Heart left ventricle (tissue), 16 donors: ENCODE measurements around the gene CEPT1. TPM values are rescaled to one million over a fixed set of nuclear protein-coding genes. Genes with fewer than 3 reads are reported as not detected.

Experiments
- ATAC-seq, 4 donors: fragments of 200-7000 bp; cut with Tn5 transposase; one replicate each; pipeline ENCODE4 v1.9.1; 2020 to 2022; ENCODE audit warnings: moderate library complexity in 4 of 4, mild to moderate bottlenecking in 3 of 4, moderate number of reproducible peaks in 1 of 4
- DNase-seq, 5 donors: peaks; one replicate each; pipeline ENCODE4 v3.0.0-alpha.2; 2020
- H3K27ac ChIP-seq, 12 donors: fragments of 200-600 bp; sonication (generic) in 4 of 12; one replicate each; pipeline versions ENCODE4 v1.5.0 to v1.8.0; 2016 to 2022; ENCODE audit warnings: mild to moderate bottlenecking in 2 of 12
- H3K27me3 ChIP-seq, 9 donors: fragments of 200-600 bp; sonication (generic) in 2 of 9; one replicate each; pipeline versions ENCODE4 v1.5.1 to v1.8.0; 2016 to 2022; ENCODE audit warnings: mild to moderate bottlenecking in 3 of 9
- H3K36me3 ChIP-seq, 9 donors: fragments of 200-600 bp; sonication (generic) in 2 of 9; one replicate each; pipeline versions ENCODE4 v1.5.0 to v1.8.0; 2018 to 2022; ENCODE audit warnings: mild to moderate bottlenecking in 2 of 9
- H3K4me1 ChIP-seq, 12 donors: fragments of 200-600 bp; sonication (generic) in 4 of 12; one replicate each; pipeline versions ENCODE4 v1.5.0 to v1.8.0; 2016 to 2022; ENCODE audit warnings: mild to moderate bottlenecking in 3 of 12
- H3K4me3 ChIP-seq, 12 donors: fragments of 200-600 bp; sonication (generic) in 4 of 12; one replicate each; pipeline versions ENCODE4 v1.5.0 to v1.8.0; 2017 to 2022; ENCODE audit warnings: mild to moderate bottlenecking in 9 of 12, moderate library complexity in 4 of 12
- H3K9me3 ChIP-seq, 12 donors: fragments of 200-600 bp; sonication (generic) in 4 of 12; one replicate each; pipeline versions ENCODE4 v1.5.0 to v1.8.0; 2016 to 2022; ENCODE audit warnings: mild to moderate bottlenecking in 1 of 12
- POLR2A ChIP-seq, 2 donors: fragments of 450-650 bp; IDR thresholded peaks; one replicate each; pipeline ENCODE4 v1.6.1; 2017; ENCODE audit warnings: antibody characterized with exemption in 2 of 2, mild to moderate bottlenecking in 2 of 2, moderate library complexity in 2 of 2
- WGBS, 4 donors: extraction: QIAGEN DNeasy Blood & Tissue Kit in 2 of 4; methylation state at CpG; one replicate each; pipeline versions ENCODE4 v1.1.5 to v1.1.7; 2013 to 2018; 5-methylcytosine and 5-hydroxymethylcytosine counted together
- intact Hi-C, 10 donors: fragments of 100-400 bp; cut with DNase I; formaldehyde crosslinking; loops; one replicate each; pipeline versions ENCODE4 v1.11.1 to v1.14.2; 2022
- polyA plus RNA-seq, 2 donors: library from polyadenylated mRNA; stranded (reverse); fragments of 200-250 nt; gene quantifications; one replicate each; pipeline ENCODE4 v1.2.3, GENCODE V29; 2013
- total RNA-seq, 9 donors: library from RNA; depleted of rRNA in 2 of 9; stranded (reverse); fragments of >200 nt in 2 of 9; fragmentation: NEBNext Ultra II Directional in 3 of 9; extraction: Animal tissue kit (Norgen Biotek cat#: 25700) in 3 of 9; gene quantifications; one replicate each; pipeline versions ENCODE4 v1.1.0 to v1.2.4, GENCODE V29; 2016 to 2023
- TF ChIP-seq, protein P1 (sequence below), 12 donors: fragments of 200-600 bp; sonication (generic) in 4 of 12; IDR thresholded peaks; one replicate each; pipeline versions ENCODE4 v1.5.0 to v1.8.0; 2018 to 2022; ENCODE audit warnings: antibody characterized with exemption in 12 of 12, mild to moderate bottlenecking in 5 of 12
- donor health status: ischemic (EF 13 %, LVEDD 7.1; RV severe dilation, severe dysfunction).
- donor health status: healthy with polysubstance abuse.
- donor health status: DM: no; HTN: yes; CAD: no.
- donor health status: DM: no; HTN: no; CAD: no.
- donor health status: ischemic (EF 25% LVEDD 6.9; RV normal size, moderate dysfunction).
- donor health status: ischemic (EF 25% LVEDD 5.7; RV mildly dilated, moderate dysfunction).
- donor health status: healthy.
- donor health status: DM: yes; HTN: yes; CAD: no.
- donor health status: ischemic (EF 35%, LVEDD 5.7; RV mildly dilated, moderate dysfunction).
- donor health status: nonischemic (EF 11% LVEDD 7.7; RV severe dilation, severe dysfunction).
- donor health status: DM: yes; HTN: yes; CAD: no.
- donor health status: PGD.
- donor health status: ischemic (EF 29% LVEDD 5.4; RV normal size, mild dysfunction).
- donor health status: nonischemic (EF 23%, LVEDD 6.1; RV moderate dilation, normal function).

CEPT1 gene
- total and polyA plus RNA-seq, 11 donors, result 7.4 to 26.9 (median 11.6) TPM

DNA sequence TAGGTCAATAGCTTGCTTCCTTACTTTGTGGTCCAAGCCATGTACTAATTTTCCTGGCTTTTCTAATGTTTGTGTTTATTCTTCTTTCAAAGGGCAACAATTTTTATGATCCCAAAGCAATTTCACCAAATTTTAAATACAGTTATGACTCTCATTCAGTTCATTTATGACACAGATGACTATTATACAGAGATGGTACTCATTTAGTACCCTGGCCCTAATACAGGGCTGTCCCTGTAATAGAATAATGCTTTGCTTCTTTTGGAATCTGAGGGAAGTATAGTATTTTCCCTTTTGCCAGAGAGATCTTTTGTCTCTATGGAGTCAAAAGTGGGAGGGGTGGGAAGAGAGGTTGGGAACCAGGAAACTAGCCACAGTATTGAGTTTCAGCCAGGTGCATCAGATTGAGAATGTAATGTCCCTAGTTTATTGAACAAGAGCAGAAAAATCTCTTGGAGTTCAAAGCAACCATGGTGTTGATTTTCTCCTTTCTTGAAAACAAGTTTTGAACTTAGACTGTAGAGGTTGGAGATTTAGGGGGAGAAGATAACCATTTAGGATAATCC is 40.0 kb downstream of the CEPT1 start:
- no peak for ATAC-seq
- no peaks in the 10 kb centered on the region for H3K27me3 ChIP-seq
- intact Hi-C loops, result no loop called here
- H3K27ac ChIP-seq, result no peak overlapping the region
- no peaks in the 10 kb centered on the region for H3K9me3 ChIP-seq
- H3K4me1 ChIP-seq, result peaks cover 0 to 6% (median 0%) of the 10 kb centered on the region in 12 donors
- DNase-seq, result no peak
- TF ChIP-seq POLR2A (IDR thresholded peaks at IDR 0.05), result no peak
- TF ChIP-seq, protein P1, sequence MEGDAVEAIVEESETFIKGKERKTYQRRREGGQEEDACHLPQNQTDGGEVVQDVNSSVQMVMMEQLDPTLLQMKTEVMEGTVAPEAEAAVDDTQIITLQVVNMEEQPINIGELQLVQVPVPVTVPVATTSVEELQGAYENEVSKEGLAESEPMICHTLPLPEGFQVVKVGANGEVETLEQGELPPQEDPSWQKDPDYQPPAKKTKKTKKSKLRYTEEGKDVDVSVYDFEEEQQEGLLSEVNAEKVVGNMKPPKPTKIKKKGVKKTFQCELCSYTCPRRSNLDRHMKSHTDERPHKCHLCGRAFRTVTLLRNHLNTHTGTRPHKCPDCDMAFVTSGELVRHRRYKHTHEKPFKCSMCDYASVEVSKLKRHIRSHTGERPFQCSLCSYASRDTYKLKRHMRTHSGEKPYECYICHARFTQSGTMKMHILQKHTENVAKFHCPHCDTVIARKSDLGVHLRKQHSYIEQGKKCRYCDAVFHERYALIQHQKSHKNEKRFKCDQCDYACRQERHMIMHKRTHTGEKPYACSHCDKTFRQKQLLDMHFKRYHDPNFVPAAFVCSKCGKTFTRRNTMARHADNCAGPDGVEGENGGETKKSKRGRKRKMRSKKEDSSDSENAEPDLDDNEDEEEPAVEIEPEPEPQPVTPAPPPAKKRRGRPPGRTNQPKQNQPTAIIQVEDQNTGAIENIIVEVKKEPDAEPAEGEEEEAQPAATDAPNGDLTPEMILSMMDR (IDR thresholded peaks at IDR 0.05), result no peak
- H3K4me3 ChIP-seq, result no peak overlapping the region
- H3K36me3 ChIP-seq, result peaks cover 0 to 89% (median 73%) of the 10 kb centered on the region in 9 donors

DNA sequence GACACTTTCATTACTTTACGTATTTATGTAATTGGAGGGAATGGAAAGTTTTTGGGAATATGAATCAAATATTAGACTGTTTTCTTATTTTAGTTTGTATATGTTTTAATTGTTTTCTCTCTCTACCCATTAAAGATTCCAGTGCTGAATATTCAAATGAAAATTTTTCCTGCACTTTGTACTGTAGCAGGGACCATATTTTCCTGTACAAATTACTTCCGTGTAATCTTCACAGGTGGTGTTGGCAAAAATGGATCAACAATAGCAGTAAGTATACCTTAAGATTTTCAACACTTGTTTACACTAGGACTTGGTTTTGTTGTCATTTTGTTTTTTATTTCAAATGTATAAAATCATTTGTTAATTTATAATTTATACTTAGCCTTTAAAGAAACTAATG is 42.0 kb downstream of the CEPT1 start:
- Histone ChIP-seq H3K9me3 (no peaks in the 10 kb centered on the region), H3K36me3 (peaks cover 0 to 89% (median 73%) of the 10 kb centered on the region in 9 donors), H3K4me3 (no peak overlapping the region), H3K27ac (no peak overlapping the region), H3K27me3 (no peaks in the 10 kb centered on the region), H3K4me1 (peaks cover 0 to 20% (median 0%) of the 10 kb centered on the region in 12 donors)
- DNase-seq, result no peak
- TF ChIP-seq, protein P1 (IDR thresholded peaks at IDR 0.05), result no peak
- TF ChIP-seq POLR2A (IDR thresholded peaks at IDR 0.05), result no peak
- 94 to 97% (median 96%) methylated on average over 2 of the region's 2 CpGs for WGBS, 4 donors
- ATAC-seq, result no peak
- intact Hi-C loops, result no loop called here

DNA sequence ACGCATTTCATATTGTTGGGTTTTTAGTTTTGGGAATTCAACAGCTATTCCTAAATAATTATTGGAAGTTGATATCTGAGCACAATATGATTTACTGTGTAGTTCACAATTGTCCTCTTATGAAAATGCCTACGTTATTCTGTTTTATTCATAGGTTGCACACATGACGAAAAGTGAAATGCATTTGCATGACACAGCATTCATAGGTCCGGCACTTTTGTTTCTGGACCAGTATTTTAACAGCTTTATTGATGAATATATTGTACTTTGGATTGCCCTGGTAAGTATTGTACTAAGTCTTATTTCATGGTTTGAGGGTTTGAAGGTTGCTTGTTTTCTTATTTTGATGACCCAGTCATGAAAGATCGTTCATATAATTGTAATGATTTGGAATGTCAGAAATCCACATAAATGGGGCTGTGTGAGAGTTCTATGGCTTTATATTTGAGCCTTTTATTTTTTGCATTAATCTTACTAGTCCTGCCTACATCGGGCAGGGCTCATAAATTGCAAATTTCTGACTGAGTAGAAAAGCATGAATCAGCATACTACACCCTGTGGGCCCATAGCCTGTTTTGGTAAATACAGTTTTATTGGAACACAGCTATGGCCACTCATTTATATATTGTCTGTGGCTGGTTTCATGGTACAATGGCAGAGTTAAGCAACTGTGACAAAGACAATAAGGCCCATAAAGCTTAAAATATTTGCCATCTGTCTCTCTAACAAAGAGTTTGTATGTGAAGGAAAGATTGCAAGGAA is 43.5 kb downstream of the CEPT1 start:
- Histone ChIP-seq H3K4me1 (peaks cover 0 to 20% (median 0%) of the 10 kb centered on the region in 12 donors), H3K9me3 (no peaks in the 10 kb centered on the region), H3K27ac (no peak overlapping the region), H3K4me3 (no peak overlapping the region), H3K27me3 (no peaks in the 10 kb centered on the region), H3K36me3 (peaks cover 0 to 89% (median 76%) of the 10 kb centered on the region in 9 donors)
- intact Hi-C loops, result no loop called here
- ATAC-seq (no peak), DNase-seq (no peak)
- no peak for TF ChIP-seq POLR2A (IDR thresholded peaks at IDR 0.05)
- TF ChIP-seq, protein P1 (IDR thresholded peaks at IDR 0.05), result no peak
- 95 to 97% (median 96%) methylated on average over 6 of the region's 6 CpGs for whole genome bisulfite sequencing, 4 donors

DNA sequence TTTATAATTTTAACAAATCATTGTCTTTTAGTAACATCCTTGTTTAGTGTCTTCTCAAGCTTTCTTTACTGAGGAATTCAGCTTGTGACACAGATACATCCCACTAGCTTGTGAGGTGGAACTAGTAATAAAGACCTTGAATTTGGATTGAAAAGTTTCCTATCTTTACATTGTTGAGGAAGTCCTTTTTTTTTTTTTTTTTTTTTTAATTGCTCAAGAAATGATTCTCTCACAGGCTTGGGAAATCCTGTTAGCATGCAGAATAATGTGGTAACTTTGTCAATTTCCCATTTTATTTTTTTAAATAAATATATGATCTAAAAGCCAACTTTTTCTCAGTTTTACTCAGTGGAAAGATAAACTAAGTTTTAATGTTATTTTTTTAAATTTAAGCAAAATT is 44.6 kb downstream of the CEPT1 start:
- no peak for TF ChIP-seq POLR2A (IDR thresholded peaks at IDR 0.05)
- TF ChIP-seq, protein P1 (IDR thresholded peaks at IDR 0.05), result no peak
- Histone ChIP-seq H3K4me1 (peaks cover 0 to 30% (median 0%) of the 10 kb centered on the region in 12 donors), H3K4me3 (no peak overlapping the region), H3K27me3 (no peaks in the 10 kb centered on the region), H3K36me3 (peaks cover 0 to 88% (median 70%) of the 10 kb centered on the region in 9 donors), H3K27ac (peak overlapping the region in 1 of 12 donors; percentile 4), H3K9me3 (no peaks in the 10 kb centered on the region)
- ATAC-seq (no peak), DNase-seq (no peak)
- intact Hi-C loops, result no loop called here
